ENCODE data around the gene ATP2B2. TPM values are rescaled to one million over a fixed set of nuclear protein-coding genes. Genes with fewer than 3 reads are reported as not detected.

Gene ATP2B2
- total and polyA plus RNA-seq, 10 of the 15 experiments (the other 5 are each of a cell fraction or from before 2014, with no cell fraction given) = 0.04 TPM; not detected in 9

- TF ChIP-seq IRF5 (IDR thresholded peaks at IDR 0.05; ENCODE audit: borderline replicate concordance) = no peak
- TF ChIP-seq SP1 (IDR thresholded peaks at IDR 0.05; ENCODE audit: low read depth, low read length) = no peak
- TF ChIP-seq GABPA (IDR thresholded peaks at IDR 0.05; ENCODE audit: low read depth) = no peak
- no peak for TF ChIP-seq BRCA1 (IDR thresholded peaks at IDR 0.05; ENCODE audit: low read depth, low read length)
- TF ChIP-seq ZBTB33 (IDR thresholded peaks at IDR 0.05) = no peak
- no peak for TF ChIP-seq ZZZ3 (IDR thresholded peaks at IDR 0.05; ENCODE audit: control insufficient read depth, insufficient read length, low read depth)
These were observed 168.6 kb downstream of the ATP2B2 start (continued) for GRCh38 chr3:10336761-10337160.

- H3K27me3 ChIP-seq (replicated peaks in 1 of 2; ENCODE audit: control insufficient read depth in 2 of 2, insufficient read depth in 2 of 2, low read length in 1 of 2) = no peaks in the 10 kb centered on the region
- intact Hi-C loops (cut with micrococcal nuclease; ENCODE audit: unreplicated experiment) = no loop called here
- no peaks in the 10 kb centered on the region for H3K9me3 ChIP-seq (replicated peaks; ENCODE audit: control insufficient read depth, insufficient read depth, low read length)
- 55% methylated on average over 29 of the region's 29 CpGs for WGBS (ENCODE audit: insufficient coverage, insufficient replicate concordance, low lambda C conversion rate, missing lambda C conversion rate)
- no peaks in the 10 kb centered on the region for H3K36me3 ChIP-seq (ENCODE audit: control insufficient read depth in 2 of 2, insufficient read depth in 2 of 2, low read length in 1 of 2)
- H3K27ac ChIP-seq (ENCODE audit: control insufficient read depth, insufficient read depth) = no peak overlapping the region
- H2AFZ ChIP-seq (ENCODE audit: control insufficient read depth, low read depth, low read length) = no peak overlapping the region
- ChIA-PET POLR2A (no interaction called here), SMC1A (ENCODE audit: uncharacterized antibody, unreplicated experiment) (no interaction called here), RAD21 (ENCODE audit: unreplicated experiment) (no interaction called here), CTCF (interaction anchor here (0.5 to 2.0 kb wide), 2 partner anchors 8 to 342 kb away, joined by 3 to 6 read pairs; no protein-coding TSS in a partner anchor)
- no peak for DNase-seq (ENCODE audit: low read depth, low spot score)
- no peaks in the 10 kb centered on the region for H3K79me2 ChIP-seq (ENCODE audit: control insufficient read depth, insufficient read depth, low read length)
- in situ Hi-C loops (cut with MboI) = no loop called here
- no peak overlapping the region for H3K9ac ChIP-seq (ENCODE audit: control insufficient read depth, insufficient read depth, low read length)
- no TSS peak for BruUV-seq (replicated peaks)
- no peaks in the 10 kb centered on the region for H4K20me1 ChIP-seq (ENCODE audit: control insufficient read depth, insufficient read depth)
- ATAC-seq = no peak
- no peak for TF ChIP-seq MLLT1 (IDR thresholded peaks at IDR 0.05)
- TF ChIP-seq SREBF1 (IDR thresholded peaks at IDR 0.05; ENCODE audit: low read length) = no peak
- no peak for TF ChIP-seq SIN3A (IDR thresholded peaks at IDR 0.05; ENCODE audit: low read depth, low read length)
- no peak for TF ChIP-seq MEF2A (IDR thresholded peaks at IDR 0.05; ENCODE audit: insufficient read depth, low read depth, low read length)
- TF ChIP-seq YBX1 (IDR thresholded peaks at IDR 0.05) = no peak
- no peak overlapping the region for H3K4me2 ChIP-seq (ENCODE audit: control insufficient read depth, insufficient read depth)
- H3K4me1 ChIP-seq (ENCODE audit: control insufficient read depth, insufficient read depth, low read length) = peaks cover 5% of the 10 kb centered on the region; the same call in 1 of the 2 replicates
- no peak for FAIRE-seq
- no peak overlapping the region for H3K4me3 ChIP-seq
These were observed 169.3 kb downstream of the ATP2B2 start for GRCh38 chr3:10335871-10336622.
